Measurements from ENCODE around the gene ZNF793. TPM values are rescaled to one million over a fixed set of nuclear protein-coding genes. Genes with fewer than 3 reads are reported as not detected.

ZNF793 gene
- total and polyA plus RNA-seq, 2 of the 8 experiments (the other 6 are each of a cell fraction or from before 2014, with no cell fraction given): 5.0 to 13.3 TPM

- H3K4me2 ChIP-seq (ENCODE audit: insufficient read depth in 1 of 2, low read depth in 2 of 2, low read length in 2 of 2): no peak overlapping the region
- no peak overlapping the region for H4K91ac ChIP-seq (replicated peaks; ENCODE audit: insufficient read length, low read length)
- no peaks in the 10 kb centered on the region for H4K20me1 ChIP-seq (replicated peaks in 1 of 2; ENCODE audit: control insufficient read depth in 1 of 2, insufficient read depth in 2 of 2, low read length in 2 of 2)
- CTCF ChIA-PET (ENCODE audit: partially characterized antibody): interaction anchor here (0.6 to 0.9 kb wide), 3 partner anchors 9 to 299 kb away, joined by 3 to 6 read pairs (median 3); no protein-coding TSS in a partner anchor
- H3K27ac ChIP-seq (ENCODE audit: low read depth, low read length): no peak overlapping the region
- H2AK5ac ChIP-seq (ENCODE audit: low read depth, low read length): no peak overlapping the region
- no peaks in the 10 kb centered on the region for H3K23me2 ChIP-seq (ENCODE audit: low read depth, low read length)
- no peaks in the 10 kb centered on the region for H3K79me1 ChIP-seq (ENCODE audit: low read depth, low read length)
- H3K56ac ChIP-seq (replicated peaks; ENCODE audit: insufficient read length, low read depth, low read length): no peak overlapping the region
- no peak overlapping the region for H3K23ac ChIP-seq (ENCODE audit: insufficient read length)
- no peak overlapping the region for H2BK20ac ChIP-seq (ENCODE audit: low read length)
- no peak overlapping the region for H2BK120ac ChIP-seq (replicated peaks; ENCODE audit: low read depth, low read length)
- H2BK15ac ChIP-seq (ENCODE audit: low read length): no peak overlapping the region
- H3K79me2 ChIP-seq (ENCODE audit: control insufficient read depth in 1 of 2, insufficient read depth in 2 of 2, low read length in 2 of 2): no peaks in the 10 kb centered on the region
- H4K8ac ChIP-seq (ENCODE audit: extremely low read depth, insufficient read depth, low read length): no peak overlapping the region
- H3K18ac ChIP-seq (ENCODE audit: extremely low read depth, low read length): no peak overlapping the region
- no peak overlapping the region for H4K5ac ChIP-seq (ENCODE audit: insufficient read length, low read depth, low read length)
- peaks cover 0 to 25% (median 12%) of the 10 kb centered on the region in 4 experiments; a peak in 5 of 8 replicates for H3K36me3 ChIP-seq (ENCODE audit: control insufficient read depth in 2 of 4, insufficient read depth in 4 of 4, low read length in 3 of 4)
- POLR2A ChIA-PET (ENCODE audit: partially characterized antibody): no interaction called here
- no peak overlapping the region for H3K4me3 ChIP-seq (ENCODE audit: extremely low read depth in 1 of 4, insufficient read depth in 2 of 4, low read depth in 3 of 4, low read length in 4 of 4)
- H3K14ac ChIP-seq (ENCODE audit: insufficient read length): no peak overlapping the region
- DNase-seq (ENCODE audit: low read depth in 1 of 2, low spot score in 2 of 2) (no peak), FAIRE-seq (no peak)
- H3K4me1 ChIP-seq (replicated peaks in 1 of 4; ENCODE audit: control insufficient read depth in 3 of 4, insufficient read depth in 4 of 4, low read length in 3 of 4): no peaks in the 10 kb centered on the region
- H3K9me3 ChIP-seq (ENCODE audit: insufficient read depth in 2 of 2, low read depth in 1 of 2, low read length in 1 of 2): peaks cover 63 to 69% of the 10 kb centered on the region in 2 experiments
- H3K27me3 ChIP-seq (replicated peaks in 1 of 4; ENCODE audit: control insufficient read depth in 3 of 4, extremely low read depth in 1 of 4, insufficient read depth in 3 of 4, low read length in 3 of 4): no peaks in the 10 kb centered on the region
- H2AFZ ChIP-seq (ENCODE audit: low read length): no peak overlapping the region
- TF ChIP-seq ZNF274 (IDR thresholded peaks at IDR 0.05; ENCODE audit: borderline replicate concordance, extremely low read depth, low read length) (peak; percentile 92), POLR2A (IDR thresholded peaks at IDR 0.05; ENCODE audit: control extremely low read depth in 1 of 2, low read depth in 2 of 2, low read length in 2 of 2) (no peak)
- 91% methylated on average over 8 of the region's 8 CpGs; no CpG with 5 or more reads in 1 of the 2 experiments for WGBS, 2 experiments (ENCODE audit: extremely low coverage in 1 of 2, insufficient coverage in 1 of 2, insufficient read length in 1 of 2, insufficient replicate concordance in 2 of 2, low coverage in 1 of 2, low lambda C conversion rate in 2 of 2, missing lambda C conversion rate in 1 of 2)
- no peak overlapping the region for H3K4ac ChIP-seq (replicated peaks; ENCODE audit: insufficient read length, low read depth, low read length)
- no peak overlapping the region for H3K9ac ChIP-seq (replicated peaks in 1 of 4; ENCODE audit: extremely low read depth in 1 of 4, low read depth in 3 of 4, low read length in 3 of 4)
- H2BK5ac ChIP-seq (ENCODE audit: low read depth, low read length): no peak overlapping the region
- H2BK12ac ChIP-seq (ENCODE audit: low read depth, low read length): no peak overlapping the region
These were observed 22.2 kb upstream of the ZNF793 start for GRCh38 chr19:37484406-37485168.
